ENCODE data around the gene PSMA2.

- TF ChIP-seq POLR2A (IDR thresholded peaks at IDR 0.05) = no peak
- TF ChIP-seq CTCF (IDR thresholded peaks at IDR 0.05) = no peak
- TF ChIP-seq EP300 (IDR thresholded peaks at IDR 0.05) = no peak
- TF ChIP-seq POLR2AphosphoS5 (IDR thresholded peaks at IDR 0.05) = no peak
Measured at GRCh38 chr7:42906181-42906580, 25.8 kb downstream of the PSMA2 start.

All from stomach (tissue), 4 donors.